HG02763 (cell line): ENCODE results near the gene SLC29A1.
A peak's percentile ranks its signal among the peaks of the same experiment; 100 is the strongest.

Source experiments
- ATAC-seq: cut with Tn5 transposase; IDR thresholded peaks from one replicate; pipeline ENCODE4 v1.9.1; 2021; ENCODE audit warnings: mild to moderate bottlenecking, moderate library complexity; ENCODE audit not compliant: unreplicated experiment

The SLC29A1 gene

GRCh38 chr6:44264154-44265006 lies 41.0 kb downstream of the SLC29A1 start:
- ATAC-seq, result no peak

GRCh38 chr6:44265007-44265721 lies 41.8 kb downstream of the SLC29A1 start, which contains the start of gene NFKBIE:
NFKBIE (minus strand) TSS chr6:44265551; CDS start chr6:44265346, 205 bp downstream.
- ATAC-seq, result peak; percentile 42

GRCh38 chr6:44265722-44266233 lies 42.4 kb downstream of the SLC29A1 start:
- ATAC-seq, result no peak

- ATAC-seq, result no peak
Measured at GRCh38 chr6:44266347-44266746, 43.0 kb downstream of the SLC29A1 start.

GRCh38 chr6:44267252-44267651 lies 43.9 kb downstream of the SLC29A1 start:
- ATAC-seq, result no peak

- no peak for ATAC-seq
Measured at GRCh38 chr6:44268095-44268628, 44.8 kb downstream of the SLC29A1 start.

- no peak for ATAC-seq
Measured at GRCh38 chr6:44269178-44269920, 46.0 kb downstream of the SLC29A1 start.

GRCh38 chr6:44269921-44270525 lies 46.6 kb downstream of the SLC29A1 start, which contains the start of gene TMEM151B:
TMEM151B (plus strand) TSS chr6:44270450; CDS start chr6:44270743, 293 bp downstream.
- no peak for ATAC-seq

GRCh38 chr6:44270526-44271405 lies 47.4 kb downstream of the SLC29A1 start:
- no peak for ATAC-seq

- ATAC-seq, result no peak
Measured at GRCh38 chr6:44271406-44271723, 48.0 kb downstream of the SLC29A1 start.

GRCh38 chr6:44271914-44272313 lies 48.5 kb downstream of the SLC29A1 start:
- ATAC-seq, result no peak

- no peak for ATAC-seq
Measured at GRCh38 chr6:44272529-44272928, 49.1 kb downstream of the SLC29A1 start.

GRCh38 chr6:44272999-44273566 lies 49.7 kb downstream of the SLC29A1 start:
- ATAC-seq, result no peak

GRCh38 chr6:44273617-44274016 lies 50.2 kb downstream of the SLC29A1 start:
- no peak for ATAC-seq

GRCh38 chr6:44275271-44275748 lies 51.9 kb downstream of the SLC29A1 start:
- no peak for ATAC-seq

GRCh38 chr6:44275749-44276648 lies 52.6 kb downstream of the SLC29A1 start:
- no peak for ATAC-seq

- no peak for ATAC-seq
Measured at GRCh38 chr6:44276667-44277640, 53.6 kb downstream of the SLC29A1 start.
